HepG2 (cell line): Measurements from ENCODE around the gene NOS2.

Experiments
- FOSL2 ChIP-seq: sonication (generic); formaldehyde crosslinking; IDR thresholded peaks from 2 replicates; pipeline ENCODE4 v1.4.0; 2020; ENCODE audit warnings: missing genetic modification reagents
- RFX5 ChIP-seq: IDR thresholded peaks from 2 replicates; pipeline ENCODE4 v1.6.1; 2011; ENCODE audit warnings: low read depth, low read length, improper control_type of control experiment
- ZNF737 ChIP-seq: sonication (generic); formaldehyde crosslinking; IDR thresholded peaks from 2 replicates; pipeline ENCODE4 v1.5.0; 2020; ENCODE audit warnings: missing genetic modification reagents, mild to moderate bottlenecking, borderline replicate concordance

- TF ChIP-seq RFX5 (no peak), ZNF737 (no peak), FOSL2 (no peak)
Observed at GRCh38 chr17:27741971-27742575, 58.3 kb downstream of the NOS2 start.
